SH-SY5Y (cell line): Measurements from ENCODE around the gene PAPLN.

ENCODE experiments used
- GATA2 ChIP-seq: IDR thresholded peaks from 2 replicates; pipeline ENCODE4 v1.6.1; 2011; ENCODE audit warnings: mild to moderate bottlenecking, low read depth, low read length
- GATA3 ChIP-seq: IDR thresholded peaks from 2 replicates; pipeline ENCODE4 v1.6.1; 2011; ENCODE audit warnings: low read depth, mild to moderate bottlenecking, low read length, moderate library complexity

GRCh38 chr14:73245480-73246325, 8.4 kb downstream of the PAPLN start:
- TF ChIP-seq GATA2 (no peak), GATA3 (no peak)
